Fibroblast of lung (primary cell): ENCODE data around the gene RHEB.

ENCODE experiments used
- CTCF ChIP-seq, 2 donors: IDR thresholded peaks in 1 of 2; conservative IDR thresholded peaks in 1 of 2; 1 replicate in 1 of 2; 2 replicates in 1 of 2; pipeline ENCODE4 v1.5.1; 2011 to 2012; ENCODE audit warnings: low read length in 2 of 2, control low read depth in 1 of 2, inconsistent platforms in 1 of 2, low read depth in 1 of 2, mild to moderate bottlenecking in 1 of 2
- EZH2 ChIP-seq: IDR thresholded peaks from 2 replicates; pipeline ENCODE4 v1.5.1; 2012; ENCODE audit warnings: low read length, control low read depth, mild to moderate bottlenecking; ENCODE audit errors: missing control alignments

GRCh38 chr7:151484971-151485707 lies 34.6 kb downstream of the RHEB start:
- TF ChIP-seq CTCF (conservative IDR thresholded peaks at IDR 0.05 in 1 of 2, IDR thresholded peaks at IDR 0.05 in 1 of 2; ENCODE audit: low read depth in 1 of 2, low read length in 2 of 2) (no peak), EZH2 (no peak)
